NCI-H1694 (cell line): ENCODE measurements around the gene TTC28.
A peak's percentile ranks its signal among the peaks of the same experiment; 100 is the strongest.

Experiments used
- DNase-seq: peaks from one replicate; lab custom pipeline; 2025; lab: John Stamatoyannopoulos, UW

The TTC28 gene

DNA sequence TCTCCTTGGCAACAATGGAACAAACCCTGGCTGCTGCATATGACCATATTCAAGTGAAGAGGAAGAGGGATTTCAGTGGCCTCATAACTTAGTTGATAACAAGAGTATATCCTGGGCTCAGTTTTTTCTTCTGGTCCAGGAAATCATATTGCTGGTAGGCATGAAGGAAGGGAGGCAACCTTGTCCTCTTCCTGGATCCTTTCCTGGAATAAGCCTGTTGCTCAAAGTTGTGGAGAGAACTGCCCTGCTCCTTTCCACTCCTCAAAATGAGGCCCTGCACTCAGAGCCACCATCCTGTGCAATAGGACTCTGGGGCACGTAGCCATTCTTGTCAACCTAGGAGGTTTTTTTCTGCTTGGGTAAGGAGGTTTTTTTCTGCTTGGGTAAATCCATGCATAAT, 631.9 kb downstream of the TTC28 start:
- DNase-seq = no peak

DNA sequence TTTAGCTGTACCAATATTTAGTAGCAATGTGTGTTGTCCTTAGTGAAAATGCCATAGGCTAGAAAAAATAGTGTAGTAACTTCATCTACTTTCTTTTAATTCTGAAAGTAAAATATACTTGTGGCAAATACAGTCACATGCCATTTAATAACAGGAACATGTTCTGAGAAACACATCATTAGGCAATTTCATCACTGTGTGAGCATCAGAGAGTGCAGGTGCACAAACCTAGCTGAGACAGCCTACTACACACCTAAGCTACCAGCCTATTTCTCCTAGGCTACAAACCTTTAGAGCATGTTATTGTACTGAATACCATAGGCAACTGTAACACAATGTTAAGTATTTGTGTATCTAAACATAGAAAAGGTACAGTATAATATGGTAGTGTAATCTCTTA, 633.5 kb downstream of the TTC28 start:
- no peak for DNase-seq

DNA sequence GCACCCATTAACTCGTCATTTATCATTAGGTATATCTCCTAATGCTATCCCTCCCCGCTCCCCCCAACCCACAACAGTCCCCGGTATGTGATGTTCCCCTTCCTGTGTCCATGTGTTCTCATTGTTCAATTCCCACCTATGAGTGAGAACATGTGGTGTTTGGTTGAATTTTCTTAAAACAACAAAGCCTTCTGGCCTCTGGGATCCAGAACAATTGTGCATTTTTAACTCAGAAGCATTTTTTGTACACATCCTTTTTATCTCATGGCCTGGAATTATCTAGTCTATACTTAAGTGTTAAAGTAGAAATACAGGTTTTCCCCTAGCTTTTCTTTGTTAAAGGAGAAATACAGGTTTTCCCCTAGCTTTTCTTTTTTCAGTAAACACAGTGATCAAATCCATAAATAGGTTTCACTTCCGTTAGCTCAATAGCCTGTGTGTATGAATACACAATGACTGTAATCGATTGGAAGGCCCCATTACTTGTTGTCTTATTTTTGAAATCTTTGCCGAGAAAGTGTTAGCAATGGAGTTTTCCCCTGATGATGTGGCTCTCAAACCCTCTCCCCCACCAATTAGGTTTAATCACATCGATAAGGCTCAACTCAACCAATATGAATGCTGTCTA, 635.0 kb downstream of the TTC28 start:
- no peak for DNase-seq

DNA sequence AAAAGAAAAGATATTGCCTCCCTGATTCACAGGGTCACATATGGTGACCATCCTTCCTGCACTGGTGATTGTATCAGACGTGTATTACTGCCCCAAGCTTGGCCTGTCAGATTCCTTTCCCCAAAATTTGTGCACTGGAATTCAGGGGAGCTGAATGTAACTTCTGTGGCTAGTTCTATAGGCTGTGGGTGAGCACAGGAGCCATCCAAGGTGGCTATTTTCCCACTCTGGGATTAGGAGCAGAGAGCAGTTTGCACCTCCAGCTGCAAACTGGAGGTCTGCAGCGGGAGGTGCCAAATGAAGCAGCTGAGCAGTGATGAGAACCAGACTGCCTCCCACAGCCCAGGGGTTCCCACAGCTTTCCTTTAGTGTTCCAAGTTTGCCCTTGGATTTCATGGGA, 636.4 kb downstream of the TTC28 start:
- no peak for DNase-seq

DNA sequence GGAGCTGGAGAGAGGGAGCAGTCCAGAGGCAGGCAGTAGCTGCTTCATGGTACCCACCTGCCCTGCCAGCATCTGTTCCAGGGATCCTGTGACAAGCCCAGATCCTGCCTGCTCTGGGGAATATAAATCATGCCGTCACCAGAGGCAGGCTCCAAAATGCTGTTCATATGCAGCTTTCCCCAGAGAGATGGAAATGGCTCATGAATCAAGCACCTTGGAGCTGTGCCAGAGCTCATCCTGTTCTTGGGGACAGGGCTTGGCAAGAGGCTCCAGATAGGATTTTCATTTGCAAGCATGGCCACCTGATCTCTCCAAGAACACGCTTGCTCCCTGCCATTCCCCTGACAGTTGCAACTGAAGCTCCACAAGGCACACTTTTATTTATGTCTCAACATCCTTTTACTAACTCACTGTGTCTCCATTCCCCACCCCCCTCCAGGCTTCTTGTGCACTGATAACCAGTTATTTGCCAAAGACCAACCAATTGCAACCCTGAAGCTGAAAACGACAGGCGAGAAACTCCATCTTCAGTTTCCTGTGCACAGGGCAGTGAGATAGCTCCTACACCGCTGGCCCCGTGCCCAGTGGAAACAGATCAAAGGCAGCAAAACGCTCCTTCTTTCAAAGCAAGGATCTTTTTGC, 644.8 kb downstream of the TTC28 start:
- peak; percentile 97 for DNase-seq

DNA sequence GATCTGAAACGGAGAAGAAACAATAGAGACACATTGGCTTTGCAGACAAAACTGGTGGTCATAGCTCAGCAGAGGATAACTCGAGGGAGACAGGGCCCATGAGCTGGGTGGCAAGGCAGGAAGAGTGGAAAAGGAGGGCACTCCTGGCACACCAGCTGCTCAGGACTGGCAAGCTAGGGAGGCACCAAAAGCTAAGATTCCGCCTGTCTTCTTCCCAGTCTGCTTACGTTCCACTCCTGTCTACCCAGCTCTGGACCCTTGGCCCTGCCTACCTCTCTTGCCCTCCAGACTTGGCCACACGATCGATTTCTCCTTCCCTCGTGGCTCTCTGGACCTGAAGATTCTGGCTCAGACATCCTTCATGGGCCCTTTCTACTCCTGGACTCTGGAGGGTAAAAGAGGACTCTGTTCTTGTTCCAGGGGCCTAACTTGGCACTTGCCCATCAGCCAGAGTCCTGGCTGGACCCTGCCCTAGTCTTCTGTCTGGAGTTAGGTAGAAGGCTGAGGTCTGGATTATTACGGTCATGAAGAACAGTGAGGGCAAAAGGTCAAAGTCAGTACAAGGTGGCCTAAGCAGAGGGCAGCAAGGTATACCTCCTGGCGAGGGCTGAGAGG, 645.4 kb downstream of the TTC28 start:
- no peak for DNase-seq

DNA sequence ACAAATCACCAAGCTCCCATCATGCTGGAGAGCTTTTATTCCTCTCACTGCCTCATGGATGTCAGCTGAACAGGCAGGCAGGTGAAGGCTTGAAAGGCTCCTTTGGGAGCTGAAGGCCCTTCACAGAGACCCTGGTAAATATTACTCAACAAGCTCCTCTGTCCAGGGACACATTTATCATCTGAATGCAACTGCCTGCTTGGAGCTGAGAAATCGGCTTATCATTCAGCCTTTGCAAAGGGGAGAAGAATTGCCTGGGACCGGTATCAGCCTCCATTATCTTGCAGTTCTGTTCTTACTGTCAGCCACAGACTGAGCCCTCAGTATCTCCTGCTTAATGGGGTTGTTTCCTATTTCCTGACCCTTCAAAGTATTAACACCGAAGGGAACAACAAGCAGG, 646.8 kb downstream of the TTC28 start:
- DNase-seq = no peak

DNA sequence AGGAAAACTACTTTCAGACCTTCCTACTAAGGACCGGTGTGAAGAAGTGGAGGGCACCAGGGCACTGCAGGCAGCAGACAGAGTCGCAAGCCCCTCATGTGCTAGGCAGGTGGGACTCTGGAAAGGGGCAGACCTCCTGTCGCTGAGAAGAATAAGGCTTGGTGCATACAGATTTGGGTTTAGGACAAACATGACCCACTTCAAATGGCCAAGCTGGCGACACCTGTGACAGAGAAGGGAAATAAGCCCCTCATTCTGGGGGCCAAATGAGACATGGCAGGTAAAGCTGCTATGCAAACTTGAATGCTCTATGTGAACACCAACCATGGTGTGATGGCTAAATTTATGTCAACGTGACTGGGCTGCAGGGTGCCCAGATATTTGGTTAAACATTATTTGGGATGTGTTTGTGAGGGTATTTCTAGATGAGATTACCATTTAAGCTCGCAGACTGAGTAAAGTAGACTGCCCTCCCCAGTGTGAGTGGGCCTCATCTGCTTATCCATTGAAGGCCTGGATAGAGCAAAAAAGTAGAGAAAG, 648.2 kb downstream of the TTC28 start:
- no peak for DNase-seq

DNA sequence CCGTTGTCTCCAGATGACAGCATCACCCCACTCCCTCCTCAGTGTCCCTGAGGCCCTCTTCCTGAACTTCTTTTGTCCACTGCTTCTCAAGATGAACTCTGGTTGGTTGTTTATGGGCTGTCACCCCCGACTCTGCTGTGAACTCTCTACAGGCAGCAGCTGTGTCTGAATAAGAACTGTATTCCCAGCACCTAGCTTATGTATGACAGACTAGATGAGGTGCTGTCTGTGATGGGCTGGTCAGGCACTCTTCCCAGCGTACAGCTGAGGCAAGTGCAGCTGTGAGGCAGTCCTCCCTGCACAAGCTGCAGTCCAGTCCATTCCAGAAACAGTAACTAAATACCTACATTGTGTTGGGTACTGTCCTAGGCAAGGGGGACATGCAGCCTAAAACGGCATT, 649.2 kb downstream of the TTC28 start:
- no peak for DNase-seq

DNA sequence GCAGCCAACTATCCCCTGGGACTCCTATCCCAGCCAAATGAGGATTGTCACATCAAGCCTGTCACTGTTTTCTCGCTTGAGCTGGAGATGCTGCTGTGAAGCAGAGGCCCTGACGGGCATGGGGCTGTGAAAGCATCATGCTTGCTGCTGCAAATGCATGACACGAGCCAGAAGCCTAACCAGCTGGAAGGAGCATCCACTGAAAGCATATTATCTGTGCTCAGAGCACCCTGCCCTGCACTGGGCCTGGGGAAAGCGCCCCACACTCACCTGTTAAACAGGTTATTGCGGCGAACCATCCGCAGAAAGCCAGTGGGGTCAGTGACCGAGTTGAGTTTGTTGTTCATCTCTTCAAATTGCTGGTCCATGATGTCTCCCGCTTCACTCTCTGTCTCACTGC, 649.7 kb downstream of the TTC28 start:
- DNase-seq = peak; percentile 76

DNA sequence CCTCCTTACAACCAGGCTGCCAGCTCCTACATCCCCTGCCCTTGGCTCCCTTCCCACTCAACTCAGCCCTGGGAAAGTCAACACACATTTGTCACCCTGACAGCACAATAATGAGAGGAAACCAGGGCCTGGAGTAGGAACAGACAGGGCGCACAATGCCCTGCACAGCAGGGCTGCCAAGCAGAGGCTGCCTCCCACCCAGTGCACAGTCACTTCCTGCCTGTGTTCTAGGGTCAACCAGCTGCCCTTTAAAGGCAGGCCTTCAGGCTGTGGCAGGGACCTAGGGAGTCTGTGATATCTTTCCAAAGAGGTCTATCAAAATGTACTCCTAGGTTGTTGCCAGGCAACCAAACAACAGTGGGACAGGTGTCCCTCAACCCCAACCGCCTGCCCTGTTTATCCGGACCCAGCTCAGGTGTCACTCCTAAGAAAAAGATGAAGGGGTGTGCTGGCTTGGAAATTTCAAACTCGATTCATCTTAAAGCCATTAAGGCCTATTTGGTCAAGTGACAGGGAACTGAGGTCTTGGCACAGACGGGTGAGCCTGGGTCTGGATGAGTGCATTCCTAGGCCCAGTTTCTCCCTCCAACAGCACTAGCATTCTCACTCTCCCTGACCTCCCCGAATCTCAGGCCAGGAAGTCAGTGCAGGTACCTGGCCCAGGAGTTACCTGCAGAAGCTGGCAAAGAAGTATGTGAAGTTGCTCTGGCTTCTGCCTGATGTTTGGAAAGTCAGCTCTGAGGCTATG, 650.3 kb downstream of the TTC28 start:
- peak; percentile 72 for DNase-seq

DNA sequence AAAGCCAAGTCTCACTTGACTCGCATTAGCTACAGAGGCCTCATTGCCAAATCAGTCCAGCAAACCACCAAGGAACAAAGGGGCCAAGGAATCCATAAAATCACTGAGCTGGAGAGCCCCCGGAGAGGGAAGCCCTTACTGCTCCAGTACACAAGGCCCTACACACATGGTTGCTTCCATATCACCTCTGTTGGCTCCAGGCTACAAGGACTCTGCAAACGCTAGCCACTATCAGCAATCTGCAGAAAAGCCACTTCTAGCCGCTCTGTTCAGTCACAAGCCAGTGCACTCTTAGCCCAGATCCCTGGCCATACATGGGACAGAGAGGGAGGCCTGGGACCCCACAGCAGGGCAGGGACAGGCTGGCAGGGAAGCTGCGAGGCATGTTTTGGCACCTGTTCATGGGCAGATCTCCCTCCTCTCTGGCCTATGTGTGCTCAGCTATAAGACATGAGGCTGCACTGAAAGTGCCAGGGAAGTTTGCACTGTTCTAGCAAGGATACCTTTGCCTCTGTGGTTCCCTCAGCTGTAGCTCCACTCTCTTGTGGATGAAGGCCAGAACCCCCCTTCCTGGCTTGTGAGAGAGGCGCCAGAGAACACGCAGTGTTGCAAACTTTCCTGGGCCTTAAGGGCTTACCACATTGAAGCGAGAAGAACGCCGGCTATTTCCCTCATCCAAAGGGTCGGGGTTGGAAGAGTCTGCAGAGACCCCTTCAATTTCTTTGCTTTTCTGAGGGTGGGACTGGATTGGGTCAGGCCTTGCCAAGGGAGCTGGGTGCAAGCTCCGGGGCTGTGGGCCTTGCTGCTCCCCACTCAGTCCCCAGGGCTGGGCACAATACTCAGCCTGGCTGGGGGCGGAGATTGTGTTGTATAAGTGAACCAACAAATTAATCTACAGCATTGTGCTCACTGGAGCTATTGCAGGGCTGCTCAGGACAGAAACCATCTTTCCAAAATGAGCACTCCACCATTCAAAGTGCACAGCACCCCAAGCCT, 651.9 kb downstream of the TTC28 start:
- DNase-seq = no peak

DNA sequence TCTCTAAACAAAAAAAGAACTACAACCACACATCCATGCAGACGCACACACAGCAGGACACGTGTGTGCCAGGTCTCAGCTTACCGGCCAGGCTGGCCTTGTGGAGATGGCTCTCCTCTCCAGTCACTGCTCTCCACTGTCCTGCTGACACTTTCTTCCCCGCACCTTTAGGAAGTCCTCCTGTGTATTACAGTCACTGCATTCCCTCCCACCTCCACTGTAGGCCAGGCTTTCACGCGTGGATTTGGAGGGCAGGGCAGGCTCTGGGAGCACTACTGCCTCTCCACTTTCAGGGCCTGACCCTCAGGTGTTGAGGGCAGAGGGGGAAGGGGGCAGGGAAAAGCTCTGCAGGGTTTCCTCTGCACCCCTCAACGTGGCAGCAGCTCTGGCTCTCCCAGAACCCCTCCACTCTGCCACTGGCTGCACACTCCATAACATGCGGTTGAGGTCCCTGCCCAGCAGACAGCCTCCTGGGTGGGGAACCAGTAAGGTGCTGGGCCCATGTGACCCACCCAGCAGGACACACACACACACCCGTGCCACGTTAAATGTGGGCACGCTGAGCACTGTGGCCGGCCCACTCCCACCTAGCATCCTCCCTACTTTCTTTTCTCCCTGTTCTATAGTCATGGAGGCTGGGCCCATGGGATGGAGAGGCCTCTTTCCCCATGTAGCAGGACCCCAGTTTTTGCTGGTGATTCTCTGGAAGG, 653.6 kb downstream of the TTC28 start:
- DNase-seq = no peak

DNA sequence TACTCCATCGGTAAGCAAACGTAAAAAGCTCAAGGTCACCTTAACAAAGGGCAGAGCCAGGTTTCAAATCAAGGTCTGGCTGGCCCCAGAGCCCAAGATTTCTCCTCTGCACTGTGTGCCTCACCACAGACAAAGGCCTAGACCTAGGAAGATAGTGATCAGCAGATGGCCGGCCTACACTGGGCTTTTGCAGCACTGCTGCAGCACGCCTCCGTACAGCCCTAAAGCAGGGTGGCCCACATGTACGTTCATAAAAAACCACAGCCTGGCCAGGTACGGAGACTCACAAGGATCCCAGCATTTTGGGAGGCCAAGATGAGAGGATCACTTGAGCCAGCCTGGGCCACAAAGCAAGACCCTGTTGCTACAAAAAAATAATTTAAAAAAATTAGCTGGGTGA, 654.3 kb downstream of the TTC28 start:
- no peak for DNase-seq

DNA sequence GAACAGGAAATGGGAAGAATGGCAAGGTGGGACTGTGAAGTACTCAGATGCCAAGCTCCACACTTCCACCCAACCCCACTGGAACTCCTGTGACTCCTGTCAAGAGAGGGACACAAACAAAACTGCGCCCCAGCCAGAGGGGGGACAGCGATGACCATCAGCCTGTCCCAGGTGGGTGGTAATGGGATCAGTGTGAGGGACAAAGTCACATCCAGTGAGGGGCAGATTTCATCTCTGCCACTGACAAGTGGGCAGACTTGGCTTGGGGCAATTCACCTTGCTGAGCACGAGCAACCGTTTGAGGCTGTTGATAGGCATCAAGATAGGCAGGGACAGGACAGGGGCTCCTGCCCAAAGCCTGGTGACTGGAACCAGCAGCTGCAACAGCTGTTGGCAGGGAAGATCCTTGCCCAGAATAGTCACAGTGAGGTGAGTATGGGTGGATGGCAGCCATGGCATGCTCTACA, 655.2 kb downstream of the TTC28 start:
- DNase-seq = no peak

DNA sequence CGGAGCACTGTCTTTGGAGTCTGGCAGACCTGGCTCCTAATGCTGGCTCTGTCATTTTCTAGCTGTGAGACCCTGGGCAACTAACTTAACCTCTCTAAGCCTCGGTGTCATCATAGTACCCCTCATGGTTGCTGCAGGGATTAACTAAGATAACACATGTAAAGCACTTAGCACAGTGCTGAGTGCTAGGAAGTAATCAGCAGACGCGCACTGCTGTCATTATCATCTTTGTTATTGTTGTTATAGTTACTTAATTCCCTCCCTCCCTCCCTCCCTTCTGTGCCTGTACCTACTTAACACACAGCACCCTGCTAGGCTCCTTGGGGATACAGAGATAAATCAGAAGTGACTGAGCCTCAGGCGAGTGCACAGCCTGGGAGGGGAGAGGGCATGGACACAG, 655.9 kb downstream of the TTC28 start:
- no peak for DNase-seq

DNA sequence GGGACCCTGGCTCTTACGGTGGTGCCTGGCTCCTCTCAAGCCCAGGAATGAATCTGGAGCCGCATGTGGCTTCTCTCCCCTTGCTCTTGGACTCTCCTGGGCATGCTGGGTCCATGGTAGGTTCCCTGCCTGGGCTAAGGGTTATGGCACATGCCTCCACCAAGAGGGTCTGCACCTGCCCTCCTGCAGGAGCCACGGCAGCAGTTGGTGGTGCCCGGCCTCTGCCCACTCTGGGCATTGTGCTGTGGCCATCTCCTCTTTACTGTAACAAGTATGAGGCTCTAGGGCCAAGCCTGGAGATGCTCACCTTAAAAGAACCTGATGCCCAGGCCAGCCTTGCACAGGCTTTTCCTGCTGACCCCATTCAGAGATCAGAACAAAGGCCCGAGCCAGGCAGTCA, 656.6 kb downstream of the TTC28 start:
- DNase-seq = no peak

DNA sequence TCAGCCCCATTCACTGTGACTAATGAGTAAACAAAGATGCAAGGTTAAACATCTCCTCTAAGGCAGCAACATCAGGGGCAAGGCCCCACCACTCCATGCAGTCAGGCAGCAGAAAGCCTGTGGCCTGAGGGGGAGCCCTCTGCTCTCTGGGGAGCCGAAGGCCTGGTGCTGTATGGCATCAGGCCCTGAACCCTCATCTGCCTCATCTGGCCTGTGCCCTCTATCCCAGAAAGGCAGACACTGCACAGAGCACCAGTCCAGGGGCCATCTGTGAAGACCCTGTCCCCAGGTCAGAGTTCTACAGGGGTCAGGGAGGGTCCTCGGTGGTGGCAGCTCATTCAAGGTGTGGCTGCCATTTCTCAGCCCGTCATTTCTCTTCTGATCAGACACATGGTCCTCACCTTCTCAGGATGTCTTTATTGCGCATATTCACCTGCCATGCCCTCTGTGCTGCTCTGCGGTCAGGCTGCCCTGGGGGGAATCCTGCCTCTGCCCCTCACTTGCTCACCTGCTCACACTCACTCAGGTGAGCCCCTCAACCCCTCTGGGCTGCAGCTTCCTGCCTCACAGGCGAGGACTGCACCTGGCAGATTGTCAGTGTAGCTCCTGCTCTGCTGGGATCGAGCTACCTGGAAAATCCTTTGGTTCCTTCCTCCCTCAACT, 657.5 kb downstream of the TTC28 start:
- DNase-seq = no peak

DNA sequence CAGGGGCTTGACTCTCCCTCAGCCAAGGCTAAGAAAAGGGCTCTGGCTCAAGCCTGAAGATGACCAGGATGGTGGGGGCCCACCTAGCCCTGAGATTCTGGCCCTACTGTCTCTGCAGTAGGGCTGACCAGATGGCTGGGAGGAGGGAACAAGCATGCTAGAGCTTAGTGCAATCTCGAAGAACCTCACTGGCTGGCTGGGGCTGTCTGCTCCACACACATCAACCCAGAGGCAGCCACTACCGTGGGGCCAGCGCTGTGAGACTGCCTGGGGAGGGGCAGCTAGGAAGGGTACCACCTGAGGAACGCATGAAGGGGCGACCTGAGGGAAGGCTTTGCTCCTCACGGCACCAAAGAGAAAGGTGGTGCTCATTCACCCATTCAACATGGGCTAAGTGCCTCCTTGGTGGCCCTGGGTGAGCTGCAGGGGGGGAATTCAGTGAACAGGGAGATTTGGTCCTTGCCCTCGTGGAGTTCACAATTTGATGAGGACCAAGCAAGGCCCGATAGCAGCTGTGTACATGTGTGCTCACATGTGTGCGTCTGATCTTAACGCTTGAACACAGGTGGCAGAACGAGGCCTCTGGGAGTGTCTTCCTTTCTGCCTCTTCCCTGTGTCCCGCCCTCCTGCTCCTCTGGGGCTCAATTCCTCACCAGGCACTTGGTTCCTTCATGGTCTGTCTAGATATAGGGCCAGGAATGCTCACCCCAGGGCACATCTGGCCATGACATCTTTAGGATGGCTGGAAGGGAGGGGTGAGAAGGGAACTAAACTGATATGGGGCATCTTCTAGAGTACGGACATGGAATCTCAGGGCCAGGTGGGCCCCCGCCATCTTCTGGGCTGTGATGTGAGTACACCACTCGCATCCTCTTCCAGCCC, 658.3 kb downstream of the TTC28 start:
- no peak for DNase-seq
